Prostate gland (tissue), 2 donors: ENCODE data around the gene ARHGAP40. TPM values are rescaled to one million over a fixed set of nuclear protein-coding genes. Genes with fewer than 3 reads are reported as not detected.

Experiments
- DNase-seq: peaks from one replicate; pipeline ENCODE4 v3.0.0-alpha.2; 2019; ENCODE audit warnings: low spot score
- H3K27ac ChIP-seq, 2 donors: fragments of 200-600 bp; sonication (generic); 2 replicates each; pipeline ENCODE4 v1.5.1; 2017 to 2019
- H3K27me3 ChIP-seq: fragments of 200-600 bp; sonication (generic); replicated peaks from 2 replicates; pipeline ENCODE4 v1.5.1; 2019; ENCODE audit not compliant: insufficient read depth
- H3K36me3 ChIP-seq, 2 donors: fragments of 200-600 bp; sonication (generic); 1 replicate in 1 of 2; 2 replicates in 1 of 2; pipeline versions ENCODE4 v1.5.1 to v1.8.1; 2017 to 2019
- H3K4me1 ChIP-seq: fragments of 200-600 bp; sonication (generic); replicated peaks from 2 replicates; pipeline ENCODE4 v1.5.1; 2019
- H3K4me3 ChIP-seq, 2 donors: fragments of 200-600 bp; sonication (generic); 2 replicates each; pipeline ENCODE4 v1.5.1; 2017 to 2019
- H3K9me3 ChIP-seq: fragments of 200-600 bp; sonication (generic); 2 replicates; pipeline ENCODE4 v1.5.1; 2017
- CTCF ChIP-seq, 4 experiments: fragments of 200-600 bp in 2 of 4; fragments of 450-650 bp in 2 of 4; sonication (generic) in 2 of 4; IDR thresholded peaks; 1 replicate in 3 of 4; 2 replicates in 1 of 4; pipeline ENCODE4 v1.5.1; 2016 to 2019; ENCODE audit warnings: antibody characterized with exemption in 4 of 4, mild to moderate bottlenecking in 2 of 4, moderate library complexity in 2 of 4
- POLR2A ChIP-seq: fragments of 450-650 bp; IDR thresholded peaks from one replicate; pipeline ENCODE4 v1.6.1; 2016; ENCODE audit warnings: antibody characterized with exemption, mild to moderate bottlenecking
- POLR2AphosphoS5 ChIP-seq: sonication (generic); formaldehyde crosslinking; IDR thresholded peaks from one replicate; pipeline ENCODE4 v1.6.1; 2017; ENCODE audit warnings: antibody characterized with exemption
- WGBS: methylation state at CpG from one replicate; pipeline ENCODE4 v1.1.5; 2018; 5-methylcytosine and 5-hydroxymethylcytosine counted together
- intact Hi-C: fragments of 100-400 bp; cut with DNase I; formaldehyde crosslinking; loops from one replicate; pipeline ENCODE4 v1.14.2; 2022
- total RNA-seq, 2 donors: library from RNA; depleted of rRNA; stranded (reverse); fragments of >200 nt; gene quantifications; one replicate each; pipeline ENCODE4 v1.1.0, GENCODE V29; 2016

Gene ARHGAP40
- total RNA-seq, 2 donors from 2014 or later: 0.85 to 4.5 TPM

GRCh38 chr20:38583306-38583705 is 18.3 kb upstream of the ARHGAP40 start:
- intact Hi-C loops: no loop called here
- DNase-seq: no peak
- Histone ChIP-seq H3K9me3 (no peaks in the 10 kb centered on the region), H3K36me3 (no peaks in the 10 kb centered on the region), H3K4me1 (no peaks in the 10 kb centered on the region), H3K4me3 (no peak overlapping the region), H3K27ac (no peak overlapping the region), H3K27me3 (no peaks in the 10 kb centered on the region)
- TF ChIP-seq POLR2AphosphoS5 (no peak), POLR2A (no peak), CTCF (IDR thresholded peaks at IDR 0.05) (no peak)
- WGBS: 97% methylated on average over 4 of the region's 4 CpGs

- 51% methylated on average over 7 of the region's 7 CpGs for WGBS
- TF ChIP-seq POLR2AphosphoS5: no peak
- TF ChIP-seq CTCF (IDR thresholded peaks at IDR 0.05): no peak
- no peak for TF ChIP-seq POLR2A
- Histone ChIP-seq H3K9me3 (no peaks in the 10 kb centered on the region), H3K36me3 (no peaks in the 10 kb centered on the region), H3K4me3 (no peak overlapping the region), H3K4me1 (no peaks in the 10 kb centered on the region), H3K27ac (no peak overlapping the region), H3K27me3 (no peaks in the 10 kb centered on the region)
- DNase-seq: no peak
- intact Hi-C loops: no loop called here
Measured at GRCh38 chr20:38584099-38584763, 17.4 kb upstream of the ARHGAP40 start.

- H3K4me3 ChIP-seq: no peak overlapping the region
- WGBS: 70% methylated on average over 10 of the region's 10 CpGs
- intact Hi-C loops: no loop called here
- H3K36me3 ChIP-seq: no peaks in the 10 kb centered on the region
- no peak for DNase-seq
- H3K4me1 ChIP-seq: no peaks in the 10 kb centered on the region
- TF ChIP-seq POLR2AphosphoS5 (no peak), POLR2A (no peak), CTCF (IDR thresholded peaks at IDR 0.05) (no peak)
- no peaks in the 10 kb centered on the region for H3K27me3 ChIP-seq
- no peaks in the 10 kb centered on the region for H3K9me3 ChIP-seq
- no peak overlapping the region for H3K27ac ChIP-seq
Measured at GRCh38 chr20:38585404-38586180, 16.0 kb upstream of the ARHGAP40 start.

GRCh38 chr20:38586181-38586525 is 15.5 kb upstream of the ARHGAP40 start:
- intact Hi-C loops: no loop called here
- Histone ChIP-seq H3K4me3 (no peak overlapping the region), H3K27me3 (no peaks in the 10 kb centered on the region), H3K36me3 (no peaks in the 10 kb centered on the region), H3K27ac (no peak overlapping the region), H3K9me3 (no peaks in the 10 kb centered on the region), H3K4me1 (no peaks in the 10 kb centered on the region)
- TF ChIP-seq CTCF (IDR thresholded peaks at IDR 0.05) (no peak), POLR2AphosphoS5 (no peak), POLR2A (no peak)
- WGBS: 74% methylated on average over 3 of the region's 3 CpGs
- no peak for DNase-seq

- 94% methylated on average over 6 of the region's 6 CpGs for WGBS
- H3K27me3 ChIP-seq: no peaks in the 10 kb centered on the region
- no peaks in the 10 kb centered on the region for H3K9me3 ChIP-seq
Measured at GRCh38 chr20:38588303-38588702, 13.3 kb upstream of the ARHGAP40 start.

More at GRCh38 chr20:38588303-38588702, 13.3 kb upstream of the ARHGAP40 start:
- H3K27ac ChIP-seq: no peak overlapping the region
- intact Hi-C loops: no loop called here
- no peak overlapping the region for H3K4me3 ChIP-seq
- DNase-seq: no peak
- no peaks in the 10 kb centered on the region for H3K4me1 ChIP-seq
- TF ChIP-seq CTCF (IDR thresholded peaks at IDR 0.05) (no peak), POLR2A (no peak), POLR2AphosphoS5 (no peak)
- no peaks in the 10 kb centered on the region for H3K36me3 ChIP-seq
